Kidney epithelial cell (primary cell): ENCODE results near the gene POC5. TPM values are rescaled to one million over a fixed set of nuclear protein-coding genes. Genes with fewer than 3 reads are reported as not detected.

ENCODE experiments used
- DNase-seq: peaks from one replicate; pipeline ENCODE4 v3.0.0-alpha.2; 2010; ENCODE audit warnings: low read depth
- H3K27me3 ChIP-seq: 2 replicates; pipeline ENCODE4 v1.6.0; 2011; ENCODE audit warnings: low read length; ENCODE audit not compliant: control insufficient read depth, insufficient read depth
- H3K36me3 ChIP-seq: 2 replicates; pipeline ENCODE4 v1.5.1; 2011; ENCODE audit warnings: low read length; ENCODE audit not compliant: control insufficient read depth, insufficient read depth
- H3K4me3 ChIP-seq: 2 replicates; pipeline ENCODE4 v1.5.1; 2011; ENCODE audit warnings: low read depth, mild to moderate bottlenecking, control low read depth, low read length
- CTCF ChIP-seq: IDR thresholded peaks from 2 replicates; pipeline ENCODE4 v1.5.1; 2011; ENCODE audit warnings: mild to moderate bottlenecking, moderate library complexity, low read length, control low read depth, inconsistent platforms; ENCODE audit not compliant: insufficient read depth, poor library complexity, severe bottlenecking
- total RNA-seq: library from RNA; depleted of rRNA; stranded (reverse); fragments of >200 nt; gene quantifications from 2 replicates; pipeline ENCODE4 v1.2.3, GENCODE V29; 2015

POC5 gene
- total RNA-seq, 1 donor from 2014 or later, result 20.6 TPM

- H3K27me3 ChIP-seq, result no peaks in the 10 kb centered on the region
- no peaks in the 10 kb centered on the region for H3K36me3 ChIP-seq
- no peak for DNase-seq
- no peak for TF ChIP-seq CTCF
- H3K4me3 ChIP-seq, result no peak overlapping the region
Measured at GRCh38 chr5:75668445-75668844, 48.8 kb downstream of the POC5 start.

- no peaks in the 10 kb centered on the region for H3K27me3 ChIP-seq
- DNase-seq, result no peak
- no peak overlapping the region for H3K4me3 ChIP-seq
- no peaks in the 10 kb centered on the region for H3K36me3 ChIP-seq
- no peak for TF ChIP-seq CTCF
Measured at GRCh38 chr5:75667586-75667985, 49.7 kb downstream of the POC5 start.

- H3K4me3 ChIP-seq, result no peak overlapping the region
- no peaks in the 10 kb centered on the region for H3K36me3 ChIP-seq
- no peaks in the 10 kb centered on the region for H3K27me3 ChIP-seq
- TF ChIP-seq CTCF, result no peak
- DNase-seq, result no peak
Measured at GRCh38 chr5:75666801-75667200, 50.4 kb downstream of the POC5 start.

DNA sequence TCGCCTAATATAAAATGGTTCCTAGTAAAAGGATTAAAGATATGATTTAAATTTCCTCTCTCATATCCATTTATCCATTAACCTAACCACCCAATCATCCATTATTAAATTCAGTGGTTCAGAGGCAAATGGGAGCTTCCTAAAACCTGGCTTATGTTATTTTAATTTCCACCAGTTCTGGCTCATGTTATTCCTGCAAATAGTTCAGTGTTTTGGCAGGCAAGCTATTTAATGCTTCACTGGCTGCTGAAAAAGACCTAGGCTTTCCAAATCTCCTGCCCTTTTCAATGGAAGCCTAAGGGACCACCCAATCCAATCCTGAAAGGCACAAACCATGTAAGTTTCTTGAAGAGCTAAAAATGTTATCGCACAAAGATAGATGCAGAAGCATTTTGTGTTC is 52.3 kb downstream of the POC5 start:
- no peak for DNase-seq
- Histone ChIP-seq H3K36me3 (no peaks in the 10 kb centered on the region), H3K4me3 (no peak overlapping the region), H3K27me3 (no peaks in the 10 kb centered on the region)
- TF ChIP-seq CTCF, result no peak

DNA sequence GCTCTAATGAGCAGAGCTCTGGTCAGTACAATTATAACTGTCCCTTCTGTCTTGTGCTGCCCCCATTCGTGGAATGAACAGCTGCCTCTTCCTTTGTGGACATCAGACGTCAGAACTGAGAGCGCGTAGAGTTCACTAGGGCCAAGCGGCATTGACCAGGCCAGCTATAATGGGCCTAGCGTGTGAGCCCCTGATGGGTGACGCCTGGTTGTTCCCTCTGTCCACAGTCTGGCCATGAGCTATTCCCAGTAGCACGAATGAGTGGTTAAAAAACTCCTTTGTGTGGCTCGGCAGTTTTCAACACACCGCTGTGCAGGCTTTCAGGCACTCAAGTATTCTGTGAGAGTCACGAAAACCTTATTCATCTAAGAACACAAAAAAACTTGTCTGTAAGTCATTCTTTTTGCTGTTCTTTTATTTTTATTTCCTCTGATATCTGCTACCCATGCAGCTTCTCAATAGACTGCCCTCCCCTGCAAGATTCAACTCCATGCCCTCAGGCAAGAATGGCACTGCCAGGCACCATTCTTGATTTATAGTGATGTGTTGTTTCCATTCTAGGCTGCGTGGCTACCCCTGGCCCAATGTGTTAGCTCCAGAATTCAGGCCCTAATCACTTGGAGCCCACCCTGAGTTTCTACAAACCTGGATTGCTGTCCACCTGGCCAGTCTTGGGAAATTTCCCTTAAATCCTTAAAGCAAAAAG is 53.5 kb downstream of the POC5 start:
- H3K36me3 ChIP-seq, result no peaks in the 10 kb centered on the region
- no peak overlapping the region for H3K4me3 ChIP-seq
- H3K27me3 ChIP-seq, result no peaks in the 10 kb centered on the region
- TF ChIP-seq CTCF, result no peak
- DNase-seq, result no peak

- Histone ChIP-seq H3K27me3 (no peaks in the 10 kb centered on the region), H3K36me3 (no peaks in the 10 kb centered on the region), H3K4me3 (no peak overlapping the region)
- TF ChIP-seq CTCF, result no peak
- no peak for DNase-seq
Measured at GRCh38 chr5:75662061-75662460, 55.2 kb downstream of the POC5 start.
